Hematopoietic multipotent progenitor cell treated with erythropoietin and hydrocortisone succinate and interleukin-3 and kit ligand, for 8 days (in vitro differentiated cells): ENCODE data around the gene SLC4A1.

Source experiments
- DNase-seq: peaks from one replicate; pipeline ENCODE4 v3.0.0-alpha.2; 2015

The SLC4A1 gene

DNA sequence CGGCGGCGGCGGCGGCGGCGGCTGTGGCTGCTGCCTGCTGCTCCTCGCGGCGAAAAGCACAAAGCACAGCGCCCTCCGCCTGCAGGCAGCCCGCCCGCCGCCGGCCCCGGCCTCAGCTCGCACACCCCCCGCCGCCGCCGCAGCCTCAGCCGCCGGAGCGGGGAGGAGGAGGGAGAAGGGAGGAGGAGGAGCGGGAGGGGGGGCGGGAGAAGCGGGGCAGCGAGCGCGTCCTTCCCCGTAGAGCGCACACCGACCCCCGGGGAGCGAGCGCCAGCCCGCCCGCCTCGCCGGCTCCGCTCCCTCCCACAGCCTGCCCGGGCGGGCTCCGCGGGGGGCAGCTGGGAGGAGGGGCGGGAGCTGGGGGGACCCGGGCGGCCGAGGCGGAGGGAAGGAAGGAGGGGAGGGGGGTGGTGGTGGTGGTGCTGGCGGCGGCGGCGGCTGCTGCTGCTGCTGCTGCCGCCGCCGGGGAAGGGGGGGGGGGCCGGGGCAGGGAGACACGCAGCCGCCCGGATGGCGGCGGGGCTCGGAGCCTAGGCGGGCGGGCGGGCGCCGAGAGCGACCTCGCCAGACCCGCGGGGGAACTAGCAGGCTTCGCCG is 48.2 kb downstream of the SLC4A1 start, which contains the start of gene UBTF:
Gene UBTF (minus strand): TSS at position 60 of the 597 bp plus-strand sequence. CDS start 1,446 bp downstream, outside the sequence.
- peak; percentile 58 for DNase-seq

- DNase-seq = peak; percentile 68
Observed at GRCh38 chr17:44219108-44219615, 48.8 kb downstream of the SLC4A1 start.

GRCh38 chr17:44218344-44219107 is 49.4 kb downstream of the SLC4A1 start:
- DNase-seq = peak; percentile 93

GRCh38 chr17:44217738-44218343 is 50.1 kb downstream of the SLC4A1 start:
- DNase-seq = no peak

DNA sequence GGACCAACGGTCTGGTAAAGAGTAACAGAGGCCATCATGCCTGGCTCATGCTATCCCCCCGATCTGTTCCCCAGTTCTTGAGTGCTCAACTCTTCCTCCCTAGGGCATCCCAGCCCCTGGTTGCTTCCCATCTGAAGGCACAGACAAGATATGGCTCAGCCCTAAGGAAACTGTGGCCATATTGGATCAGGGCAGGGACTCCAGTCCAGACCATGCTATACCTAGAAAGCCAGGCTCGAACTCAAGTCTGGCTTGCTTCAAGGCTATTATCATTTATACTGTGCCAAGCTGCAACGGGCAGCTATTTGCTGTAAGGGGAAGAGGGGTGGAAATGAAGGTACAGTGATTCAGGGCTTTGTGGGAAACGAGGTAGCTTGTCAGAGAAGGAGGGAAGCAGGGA is 51.2 kb downstream of the SLC4A1 start:
- no peak for DNase-seq

- DNase-seq = no peak
Observed at GRCh38 chr17:44216173-44216572, 51.8 kb downstream of the SLC4A1 start.

GRCh38 chr17:44214896-44215295 is 53.0 kb downstream of the SLC4A1 start:
- no peak for DNase-seq

GRCh38 chr17:44214230-44214494 is 53.8 kb downstream of the SLC4A1 start:
- DNase-seq = no peak

DNA sequence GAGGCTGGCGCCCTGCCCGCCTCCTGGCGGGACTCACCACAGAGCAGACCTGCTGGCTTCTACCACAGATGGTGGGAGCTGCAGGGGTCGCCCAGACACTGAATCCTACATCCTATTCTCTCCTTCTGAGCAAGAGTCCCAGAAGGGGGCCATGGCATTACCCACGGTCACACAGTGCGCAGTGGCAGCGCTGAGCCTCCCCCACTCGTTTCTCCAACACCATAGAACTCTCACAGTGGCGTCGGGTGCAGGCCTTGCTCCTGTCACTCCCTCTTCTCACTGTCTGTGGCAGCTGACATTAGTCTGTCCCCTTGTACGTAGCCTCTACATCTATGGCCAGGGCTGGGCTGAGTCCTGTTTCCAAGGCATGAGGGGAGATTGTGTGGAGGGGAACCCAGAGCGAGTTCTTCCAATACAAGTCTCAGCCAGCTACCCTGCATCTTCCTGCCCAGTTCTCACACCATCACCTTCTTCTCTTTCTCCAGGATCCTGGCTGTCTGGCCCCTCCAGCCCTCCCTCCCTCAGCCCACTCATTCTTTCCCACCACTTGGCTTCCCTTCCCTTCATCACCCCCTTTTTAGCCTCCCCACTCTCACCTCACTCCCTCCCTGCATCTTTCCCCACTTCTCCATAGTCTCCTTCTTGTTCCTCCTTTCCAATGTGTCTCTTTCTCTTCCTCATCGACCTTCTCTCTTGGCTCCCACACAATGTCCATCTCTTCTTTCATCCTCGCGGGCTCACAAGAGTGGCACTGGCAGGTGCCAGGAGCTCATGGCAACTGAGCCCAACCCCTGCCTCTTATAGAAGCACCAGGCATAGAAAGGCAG is 54.3 kb downstream of the SLC4A1 start:
- DNase-seq = no peak

GRCh38 chr17:44212507-44213402 is 55.2 kb downstream of the SLC4A1 start:
- DNase-seq = no peak

- no peak for DNase-seq
Observed at GRCh38 chr17:44211281-44212265, 56.4 kb downstream of the SLC4A1 start.

DNA sequence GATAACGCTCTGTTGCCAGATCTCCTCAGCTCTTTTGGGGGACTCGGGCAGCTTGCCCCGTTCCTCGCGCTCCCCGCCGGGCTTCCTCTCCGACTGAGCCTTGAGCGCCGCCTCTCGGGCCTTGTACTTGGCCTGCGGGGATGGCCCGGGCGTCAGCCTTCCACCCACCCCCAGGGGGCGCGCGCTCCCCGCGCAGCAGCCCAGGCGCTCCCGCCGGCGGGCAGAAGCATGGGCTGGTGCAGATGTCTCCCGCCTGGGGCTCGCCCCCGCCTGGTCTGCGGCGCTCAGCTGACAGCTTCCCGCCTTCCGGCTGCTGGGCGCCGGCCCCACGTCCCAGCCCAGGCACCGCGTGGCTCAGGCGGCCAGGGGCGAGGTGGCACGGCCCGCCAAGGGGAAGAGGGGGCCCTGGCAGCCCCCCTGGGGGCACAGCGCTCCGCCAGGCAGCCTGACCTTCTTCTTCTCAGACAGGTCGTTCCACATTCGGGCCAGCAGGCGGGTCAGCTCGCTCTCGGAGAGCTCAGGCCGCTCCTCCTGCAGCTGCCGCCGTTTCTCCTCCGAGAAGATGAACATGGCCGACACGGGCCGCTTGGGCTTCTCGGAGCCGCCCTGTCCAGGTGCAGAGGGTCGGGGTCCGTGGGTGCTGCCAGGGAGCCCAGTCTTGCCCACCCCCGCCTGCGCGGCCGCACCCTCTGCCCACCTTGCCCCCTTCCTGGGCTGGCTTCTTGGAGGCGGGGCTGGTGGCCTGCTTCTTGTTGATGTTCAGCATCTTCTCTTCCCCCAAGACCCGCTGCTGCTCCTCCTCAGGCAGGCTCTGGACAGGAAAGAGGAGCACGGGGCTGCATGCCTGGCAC is 57.4 kb downstream of the SLC4A1 start:
- peak; percentile 90 for DNase-seq

DNA sequence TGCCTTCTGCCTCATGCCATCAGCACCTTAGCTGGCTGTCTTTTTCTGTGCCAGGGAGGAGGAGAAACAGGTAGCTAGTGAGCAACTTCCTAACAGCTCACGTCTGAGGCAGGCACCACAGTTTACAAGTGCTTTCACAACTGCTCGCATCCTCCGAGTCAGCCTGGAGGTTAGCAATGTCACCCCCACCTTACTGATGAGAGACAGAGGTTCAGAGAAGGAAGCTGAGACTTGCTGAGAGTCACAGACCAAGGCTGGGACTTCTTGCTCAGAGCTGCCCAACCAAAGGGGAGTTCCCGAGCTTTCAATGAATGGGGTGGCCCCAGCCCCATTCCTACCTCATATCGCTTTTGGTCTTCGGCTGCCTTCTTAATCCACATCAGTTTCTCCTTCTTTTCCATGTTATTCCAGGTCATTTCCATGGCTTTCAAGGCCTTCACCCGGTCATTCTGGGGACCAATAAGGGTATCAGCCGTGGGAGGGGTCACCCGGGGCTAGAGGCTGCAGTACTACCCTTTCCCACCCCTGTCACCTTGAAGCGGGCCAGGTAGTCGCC is 58.1 kb downstream of the SLC4A1 start:
- no peak for DNase-seq

- peak; percentile 45 for DNase-seq
Observed at GRCh38 chr17:44207743-44208142, 60.2 kb downstream of the SLC4A1 start.

DNA sequence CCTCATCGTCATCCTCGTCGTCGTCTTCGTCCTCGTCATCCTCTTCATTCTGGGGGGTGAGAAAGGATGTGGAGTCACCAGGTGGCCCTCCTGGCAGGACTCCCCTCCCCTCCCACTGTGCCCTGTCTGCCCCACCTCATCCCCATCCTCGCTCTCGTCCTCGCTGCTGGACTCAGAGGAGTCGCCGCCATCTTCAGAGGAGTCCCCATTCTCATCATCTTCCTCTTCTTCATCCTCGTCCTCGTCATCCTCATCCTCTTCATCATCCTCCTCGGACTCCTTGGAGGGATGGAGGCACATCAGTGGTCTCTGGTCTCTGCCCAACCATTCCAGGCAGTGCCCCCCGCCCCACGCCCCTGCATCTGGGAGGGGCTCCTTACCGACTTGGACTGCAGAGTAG is 60.6 kb downstream of the SLC4A1 start:
- no peak for DNase-seq

GRCh38 chr17:44206825-44207155 is 61.1 kb downstream of the SLC4A1 start:
- no peak for DNase-seq

DNA sequence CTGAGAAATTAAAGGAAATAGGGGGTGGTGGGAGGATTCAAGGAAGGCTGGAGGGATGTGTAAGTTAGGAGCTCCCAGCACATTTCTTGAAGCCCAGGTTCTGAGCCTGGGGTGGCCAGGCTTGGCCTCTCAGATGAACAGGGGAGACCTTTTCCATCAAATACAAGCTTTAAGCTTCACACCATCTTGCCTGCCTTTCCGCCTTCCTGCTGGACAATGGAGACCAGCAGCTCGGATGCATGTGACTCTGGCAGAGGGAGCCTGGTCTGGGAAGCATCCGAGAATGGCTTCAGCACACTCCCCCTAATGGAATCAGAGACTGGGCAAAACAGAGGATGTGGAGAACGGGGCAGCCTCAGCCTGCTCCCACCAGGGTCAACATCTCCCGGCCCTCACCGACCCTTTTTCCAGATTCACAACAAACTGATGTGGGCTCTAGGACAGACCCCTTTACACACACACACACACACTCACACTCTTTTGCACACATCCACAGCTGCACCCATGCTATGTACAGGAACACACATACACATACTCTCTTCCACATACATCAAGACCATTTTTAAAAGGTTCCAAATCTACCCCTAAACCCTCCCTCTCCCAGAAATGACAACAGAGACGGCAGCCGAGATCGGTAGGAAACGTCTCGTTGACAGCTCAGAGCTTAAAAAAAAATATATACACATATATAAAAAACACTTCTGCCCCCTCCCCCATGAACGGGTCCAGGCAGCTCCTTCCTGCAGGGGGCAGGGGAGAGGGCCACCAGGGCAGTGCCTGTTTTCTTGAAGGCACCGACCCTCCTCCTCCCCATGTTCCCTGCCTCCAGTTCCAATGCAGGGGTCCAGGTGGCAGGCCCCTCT is 61.7 kb downstream of the SLC4A1 start:
- no peak for DNase-seq

GRCh38 chr17:44204441-44204882 is 63.5 kb downstream of the SLC4A1 start:
- DNase-seq = peak; percentile 70
